Aorta (tissue), 4 donors: ENCODE measurements around the gene PYM1. TPM values are rescaled to one million over a fixed set of nuclear protein-coding genes. Genes with fewer than 3 reads are reported as not detected.

Experiments
- polyA plus RNA-seq, 2 donors: library from polyadenylated mRNA; stranded (reverse); fragments of 200-250 nt; gene quantifications; one replicate each; pipeline ENCODE4 v1.2.3, GENCODE V29; 2013
- total RNA-seq, 2 donors: library from RNA; stranded (reverse); fragmentation: NEBNext Ultra II Directional; extraction: Animal tissue kit (Norgen Biotek cat#: 25700); gene quantifications; one replicate each; pipeline ENCODE4 v1.2.1, GENCODE V29; 2021
- donor health status: healthy with polysubstance abuse.
- donor health status: Bipolar disorder and iron deficiency.
- donor health status: DM: no; HTN: no; CAD: no.
- donor health status: DM: yes; HTN: yes; CAD: no.

Gene PYM1
- total and polyA plus RNA-seq, 4 donors = 21.9 to 40.2 (median 26.2) TPM

Other genes with a start within 250 kb of the PYM1 start
- 100 to 1,000 TPM; 463 to 747 TPM for gene ITGA7, start 220.0 kb downstream of the PYM1 start, total RNA-seq
- 100 to 1,000 TPM in 1 of 2 donors, 10 to 100 TPM in 1; 76.1 to 633 TPM for gene ITGA7, start 220.0 kb downstream of the PYM1 start, polyA plus RNA-seq
- gene BLOC1S1, start 211.8 kb downstream of the PYM1 start, total RNA-seq = 100 to 1,000 TPM in 1 of 2 donors, 10 to 100 TPM in 1; 87.3 to 115 TPM
- gene BLOC1S1, start 211.8 kb downstream of the PYM1 start, polyA plus RNA-seq = 100 to 1,000 TPM; 248 to 351 TPM
- 10 to 100 TPM; 21.9 to 51.1 TPM for gene RDH5, start 207.5 kb downstream of the PYM1 start, total RNA-seq
- 10 to 100 TPM; 16.7 to 49.4 TPM for gene RDH5, start 207.5 kb downstream of the PYM1 start, polyA plus RNA-seq
- gene CD63, start 198.9 kb downstream of the PYM1 start, total RNA-seq = 1,000 to 10,000 TPM; 1,107 to 1,135 TPM
- 1,000 to 10,000 TPM; 1,323 to 1,532 TPM for gene CD63, start 198.9 kb downstream of the PYM1 start, polyA plus RNA-seq
- 1 to 10 TPM; 6.6 to 9.4 TPM for gene GDF11, start 184.8 kb downstream of the PYM1 start, total RNA-seq
- 1 to 10 TPM; 3.0 to 4.2 TPM for gene GDF11, start 184.8 kb downstream of the PYM1 start, polyA plus RNA-seq
- gene SARNP, start 110.2 kb downstream of the PYM1 start, total RNA-seq = 10 to 100 TPM; 48.3 to 51.8 TPM
- 100 to 1,000 TPM in 1 of 2 donors, 10 to 100 TPM in 1; 88.9 to 123 TPM for gene SARNP, start 110.2 kb downstream of the PYM1 start, polyA plus RNA-seq
- gene ORMDL2, start 109.9 kb downstream of the PYM1 start, total RNA-seq = 10 to 100 TPM; 23.6 to 34.6 TPM
- gene ORMDL2, start 109.9 kb downstream of the PYM1 start, polyA plus RNA-seq = 10 to 100 TPM; 32.5 to 37.4 TPM
- 10 to 100 TPM; 22.6 to 24.6 TPM for gene DNAJC14, start 98.3 kb downstream of the PYM1 start, total RNA-seq
- gene DNAJC14, start 98.3 kb downstream of the PYM1 start, polyA plus RNA-seq = 10 to 100 TPM; 11.9 to 12.3 TPM
- gene MMP19, start 85.0 kb downstream of the PYM1 start, total RNA-seq = 100 to 1,000 TPM in 1 of 2 donors, 10 to 100 TPM in 1; 26.4 to 144 TPM
- 10 to 100 TPM in 1 of 2 donors, 1 to 10 TPM in 1; 8.9 to 94.4 TPM for gene MMP19, start 85.0 kb downstream of the PYM1 start, polyA plus RNA-seq
- gene DGKA, start 3.3 kb upstream of the PYM1 start, total RNA-seq = 10 to 100 TPM; 74.1 to 86.5 TPM
- 10 to 100 TPM; 41.4 to 85.6 TPM for gene DGKA, start 3.3 kb upstream of the PYM1 start, polyA plus RNA-seq
- gene PMEL, start 38.1 kb upstream of the PYM1 start, total RNA-seq = 1 to 10 TPM in 1 of 2 donors, under 1 TPM in 1; 0.93 to 2.0 TPM
- gene PMEL, start 38.1 kb upstream of the PYM1 start, polyA plus RNA-seq = 1 to 10 TPM in 1 of 2 donors, under 1 TPM in 1; 0.64 to 2.9 TPM
- 10 to 100 TPM; 29.8 to 35.5 TPM for gene CDK2, start 38.9 kb upstream of the PYM1 start, total RNA-seq
- gene CDK2, start 38.9 kb upstream of the PYM1 start, polyA plus RNA-seq = 10 to 100 TPM; 27.9 to 36.5 TPM
- 100 to 1,000 TPM; 115 to 126 TPM for gene RAB5B, start 46.2 kb upstream of the PYM1 start, total RNA-seq
- 10 to 100 TPM; 58.4 to 86.2 TPM for gene RAB5B, start 46.2 kb upstream of the PYM1 start, polyA plus RNA-seq
- 10 to 100 TPM; 17.7 to 18.3 TPM for gene SUOX, start 69.4 kb upstream of the PYM1 start, total RNA-seq
- 10 to 100 TPM in 1 of 2 donors, 1 to 10 TPM in 1; 6.4 to 17.6 TPM for gene SUOX, start 69.4 kb upstream of the PYM1 start, polyA plus RNA-seq
- 10 to 100 TPM in 1 of 2 donors, 1 to 10 TPM in 1; 9.8 to 12.2 TPM for gene IKZF4, start 93.1 kb upstream of the PYM1 start, total RNA-seq
- gene IKZF4, start 93.1 kb upstream of the PYM1 start, polyA plus RNA-seq = 1 to 10 TPM; 1.8 to 5.3 TPM
- gene RPS26, start 114.0 kb upstream of the PYM1 start, total RNA-seq = 10 to 100 TPM; 40.5 to 69.1 TPM
- gene RPS26, start 114.0 kb upstream of the PYM1 start, polyA plus RNA-seq = 1,000 to 10,000 TPM in 1 of 2 donors, 100 to 1,000 TPM in 1; 973 to 1,454 TPM
- 1 to 10 TPM; 3.2 to 5.1 TPM for gene ERBB3, start 152.3 kb upstream of the PYM1 start, total RNA-seq
- 1 to 10 TPM in 1 of 2 donors, under 1 TPM in 1; 0.23 to 9.6 TPM for gene ERBB3, start 152.3 kb upstream of the PYM1 start, polyA plus RNA-seq
- gene PA2G4, start 176.7 kb upstream of the PYM1 start, total RNA-seq = 10 to 100 TPM; 59.9 to 63.5 TPM
- gene PA2G4, start 176.7 kb upstream of the PYM1 start, polyA plus RNA-seq = 10 to 100 TPM; 79.6 to 80.8 TPM
- gene RPL41, start 188.7 kb upstream of the PYM1 start, total RNA-seq = 1,000 to 10,000 TPM; 2,225 to 2,370 TPM
- gene RPL41, start 188.7 kb upstream of the PYM1 start, polyA plus RNA-seq = 1,000 to 10,000 TPM; 5,850 to 7,278 TPM
- 1 to 10 TPM; 8.9 to 9.6 TPM for gene ZC3H10, start 190.4 kb upstream of the PYM1 start, total RNA-seq
- 1 to 10 TPM; 1.8 to 3.1 TPM for gene ZC3H10, start 190.4 kb upstream of the PYM1 start, polyA plus RNA-seq
- gene ESYT1, start 200.4 kb upstream of the PYM1 start, total RNA-seq = 100 to 1,000 TPM; 103 to 106 TPM
- 10 to 100 TPM; 27.0 to 54.6 TPM for gene ESYT1, start 200.4 kb upstream of the PYM1 start, polyA plus RNA-seq
- gene MYL6B, start 224.7 kb upstream of the PYM1 start, total RNA-seq = 10 to 100 TPM; 30.2 to 34.2 TPM
- gene MYL6B, start 224.7 kb upstream of the PYM1 start, polyA plus RNA-seq = 100 to 1,000 TPM in 1 of 2 donors, 10 to 100 TPM in 1; 66.6 to 101 TPM
- gene MYL6, start 230.5 kb upstream of the PYM1 start, total RNA-seq = 1,000 to 10,000 TPM; 1,811 to 3,292 TPM
- 1,000 to 10,000 TPM; 5,914 to 7,311 TPM for gene MYL6, start 230.5 kb upstream of the PYM1 start, polyA plus RNA-seq